HG03575 (cell line): Measurements from ENCODE around the gene OR1K1.

Experiments
- ATAC-seq: cut with Tn5 transposase; IDR thresholded peaks from one replicate; pipeline ENCODE4 v1.9.1; 2021; ENCODE audit not compliant: unreplicated experiment, insufficient number of reproducible peaks, low FRiP score; ENCODE audit errors: extremely low read depth

The OR1K1 gene

GRCh38 chr9:122800066-122801060 is at the start of gene OR1K1:
TSS of gene OR1K1 (plus strand) at chr9:122800123. CDS start at chr9:122800123, 0 bp downstream.
- no peak for ATAC-seq

GRCh38 chr9:122754825-122755224 is 45.1 kb upstream of the OR1K1 start:
- ATAC-seq: no peak

- no peak for ATAC-seq
Measured at GRCh38 chr9:122767817-122768216, 32.1 kb upstream of the OR1K1 start.

- ATAC-seq: no peak
Measured at GRCh38 chr9:122777052-122777451, 22.9 kb upstream of the OR1K1 start.

- no peak for ATAC-seq
Measured at GRCh38 chr9:122777935-122778627, 21.8 kb upstream of the OR1K1 start.

- ATAC-seq: no peak
Measured at GRCh38 chr9:122779181-122779580, 20.7 kb upstream of the OR1K1 start.

GRCh38 chr9:122780026-122780425 is 19.9 kb upstream of the OR1K1 start:
- no peak for ATAC-seq

GRCh38 chr9:122781671-122782070 is 18.3 kb upstream of the OR1K1 start:
- no peak for ATAC-seq

GRCh38 chr9:122785269-122785668 is 14.7 kb upstream of the OR1K1 start:
- ATAC-seq: no peak

- ATAC-seq: no peak
Measured at GRCh38 chr9:122786338-122786737, 13.6 kb upstream of the OR1K1 start.

- no peak for ATAC-seq
Measured at GRCh38 chr9:122788831-122789230, 11.1 kb upstream of the OR1K1 start, which contains the start of gene OR5C1. TSS of gene OR5C1 (plus strand) at chr9:122788933. CDS start at chr9:122788933, 0 bp downstream.

GRCh38 chr9:122789256-122790046 is 10.5 kb upstream of the OR1K1 start:
- ATAC-seq: no peak

GRCh38 chr9:122791872-122792669 is 7.9 kb upstream of the OR1K1 start:
- no peak for ATAC-seq

- ATAC-seq: no peak
Measured at GRCh38 chr9:122797316-122798063, 2.4 kb upstream of the OR1K1 start.

GRCh38 chr9:122806661-122807060 is 6.7 kb downstream of the OR1K1 start:
- ATAC-seq: no peak

- ATAC-seq: no peak
Measured at GRCh38 chr9:122807271-122807900, 7.5 kb downstream of the OR1K1 start.

GRCh38 chr9:122808141-122808540 is 8.2 kb downstream of the OR1K1 start:
- ATAC-seq: no peak
